ENCODE data around the gene CRYAB. TPM values are rescaled to one million over a fixed set of nuclear protein-coding genes. Genes with fewer than 3 reads are reported as not detected.

Gene CRYAB
- total and polyA plus RNA-seq, 4 donors: 0.33 to 8.6 (median 3.6) TPM

GRCh38 chr11:111878385-111878848 is 33.2 kb downstream of the CRYAB start:
- no peaks in the 10 kb centered on the region for H3K9me3 ChIP-seq (ENCODE audit: control insufficient read depth in 4 of 4, low read length in 3 of 4)
- under 1% methylated on average over 13 of the region's 13 CpGs for WGBS
- DNase-seq (ENCODE audit: low spot score): no peak
- peak; percentile 37 for TF ChIP-seq REST (IDR thresholded peaks at IDR 0.05)
- TF ChIP-seq RAD21 (IDR thresholded peaks at IDR 0.05): no peak
- TF ChIP-seq YY1 (IDR thresholded peaks at IDR 0.05): no peak
- H3K4me3 ChIP-seq (ENCODE audit: low read depth in 1 of 3, low read length in 3 of 3): peak overlapping the region; percentile 53 to 77 (median 74)
- peaks cover 0 to 9% (median 1%) of the 10 kb centered on the region in 4 donors for H3K36me3 ChIP-seq (ENCODE audit: control insufficient read depth in 4 of 4, insufficient read depth in 3 of 4, low read depth in 1 of 4, low read length in 3 of 4)
- peak overlapping the region; percentile 34 to 78 for H3K9ac ChIP-seq (ENCODE audit: low read depth in 1 of 2, low read length in 2 of 2)
- H3K27ac ChIP-seq (ENCODE audit: low read depth in 1 of 2, low read length in 2 of 2): peak overlapping the region; percentile 80 to 82
- no peaks in the 10 kb centered on the region for H3K27me3 ChIP-seq (ENCODE audit: control insufficient read depth in 4 of 4, insufficient read depth in 4 of 4, low read length in 3 of 4)
- peaks cover 0 to 7% (median 3%) of the 10 kb centered on the region in 4 donors for H3K4me1 ChIP-seq (ENCODE audit: control insufficient read depth in 4 of 4, insufficient read depth in 4 of 4, low read length in 3 of 4)

DNA sequence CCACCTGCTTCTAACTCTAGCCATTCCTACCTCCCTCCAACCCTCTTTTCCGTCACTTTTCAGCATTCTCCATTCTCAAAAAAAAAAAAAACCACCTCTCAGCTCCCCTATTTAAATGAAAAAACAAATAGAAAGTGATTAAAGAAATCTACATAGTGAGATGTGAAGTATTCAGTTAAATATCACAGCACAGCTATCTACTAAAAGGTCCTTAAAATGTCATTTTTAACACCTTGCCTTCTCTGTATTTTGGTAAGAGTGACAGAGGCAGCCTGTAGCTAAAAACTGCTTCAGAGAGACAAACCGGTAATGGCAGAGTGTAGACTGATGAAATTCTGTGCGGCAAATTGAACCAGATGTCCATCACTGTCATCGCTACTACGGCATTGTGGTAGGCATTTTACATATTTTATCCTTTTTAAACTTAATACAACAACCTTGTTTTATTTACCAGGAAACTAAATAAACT is 39.8 kb downstream of the CRYAB start:
- Histone ChIP-seq H3K36me3 (ENCODE audit: control insufficient read depth in 4 of 4, insufficient read depth in 3 of 4, low read depth in 1 of 4, low read length in 3 of 4) (peaks cover 5 to 17% (median 7%) of the 10 kb centered on the region in 4 donors), H3K27ac (ENCODE audit: low read depth in 1 of 2, low read length in 2 of 2) (peak overlapping the region; percentile 59 to 95), H3K4me3 (ENCODE audit: low read depth in 1 of 3, low read length in 3 of 3) (peak overlapping the region; percentile 80 to 94 (median 84)), H3K9ac (ENCODE audit: low read depth in 1 of 2, low read length in 2 of 2) (peak overlapping the region; percentile 61 to 84), H3K9me3 (ENCODE audit: control insufficient read depth in 4 of 4, low read length in 3 of 4) (no peaks in the 10 kb centered on the region), H3K4me1 (ENCODE audit: control insufficient read depth in 4 of 4, insufficient read depth in 4 of 4, low read length in 3 of 4) (peaks cover 0 to 17% (median 13%) of the 10 kb centered on the region in 4 donors), H3K27me3 (ENCODE audit: control insufficient read depth in 4 of 4, insufficient read depth in 4 of 4, low read length in 3 of 4) (no peaks in the 10 kb centered on the region)
- no peak for TF ChIP-seq GABPA (IDR thresholded peaks at IDR 0.05 in 1 of 2, conservative IDR thresholded peaks at IDR 0.05 in 1 of 2)
- peak; percentile 49 for TF ChIP-seq YY1 (IDR thresholded peaks at IDR 0.05)
- no peak for TF ChIP-seq TAF1 (conservative IDR thresholded peaks at IDR 0.05)
- TF ChIP-seq, protein P1, sequence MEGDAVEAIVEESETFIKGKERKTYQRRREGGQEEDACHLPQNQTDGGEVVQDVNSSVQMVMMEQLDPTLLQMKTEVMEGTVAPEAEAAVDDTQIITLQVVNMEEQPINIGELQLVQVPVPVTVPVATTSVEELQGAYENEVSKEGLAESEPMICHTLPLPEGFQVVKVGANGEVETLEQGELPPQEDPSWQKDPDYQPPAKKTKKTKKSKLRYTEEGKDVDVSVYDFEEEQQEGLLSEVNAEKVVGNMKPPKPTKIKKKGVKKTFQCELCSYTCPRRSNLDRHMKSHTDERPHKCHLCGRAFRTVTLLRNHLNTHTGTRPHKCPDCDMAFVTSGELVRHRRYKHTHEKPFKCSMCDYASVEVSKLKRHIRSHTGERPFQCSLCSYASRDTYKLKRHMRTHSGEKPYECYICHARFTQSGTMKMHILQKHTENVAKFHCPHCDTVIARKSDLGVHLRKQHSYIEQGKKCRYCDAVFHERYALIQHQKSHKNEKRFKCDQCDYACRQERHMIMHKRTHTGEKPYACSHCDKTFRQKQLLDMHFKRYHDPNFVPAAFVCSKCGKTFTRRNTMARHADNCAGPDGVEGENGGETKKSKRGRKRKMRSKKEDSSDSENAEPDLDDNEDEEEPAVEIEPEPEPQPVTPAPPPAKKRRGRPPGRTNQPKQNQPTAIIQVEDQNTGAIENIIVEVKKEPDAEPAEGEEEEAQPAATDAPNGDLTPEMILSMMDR (IDR thresholded peaks at IDR 0.05; ENCODE audit: low read depth, low read length, missing input control): no peak
- TF ChIP-seq, protein P2, sequence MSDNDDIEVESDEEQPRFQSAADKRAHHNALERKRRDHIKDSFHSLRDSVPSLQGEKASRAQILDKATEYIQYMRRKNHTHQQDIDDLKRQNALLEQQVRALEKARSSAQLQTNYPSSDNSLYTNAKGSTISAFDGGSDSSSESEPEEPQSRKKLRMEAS (IDR thresholded peaks at IDR 0.05): no peak
- TF ChIP-seq REST (IDR thresholded peaks at IDR 0.05): peak; percentile 4
- no peak for TF ChIP-seq RXRA (IDR thresholded peaks at IDR 0.05)
- TF ChIP-seq EGR1 (IDR thresholded peaks at IDR 0.05; ENCODE audit: low read depth in 2 of 2): peak in 1 of 2 donors; percentile 7
- TF ChIP-seq NR2F2 (IDR thresholded peaks at IDR 0.05): no peak
- DNase-seq (ENCODE audit: low spot score): no peak
- 57% methylated on average over 5 of the region's 5 CpGs for WGBS
